GM19193 (cell line): ENCODE measurements around the gene UBE2O.

Source experiments
- POLR2A ChIP-seq: IDR thresholded peaks from 4 replicates; pipeline ENCODE4 v1.6.1; 2011; ENCODE audit not compliant: insufficient read depth, insufficient read length; ENCODE audit errors: extremely low read depth

UBE2O gene

DNA sequence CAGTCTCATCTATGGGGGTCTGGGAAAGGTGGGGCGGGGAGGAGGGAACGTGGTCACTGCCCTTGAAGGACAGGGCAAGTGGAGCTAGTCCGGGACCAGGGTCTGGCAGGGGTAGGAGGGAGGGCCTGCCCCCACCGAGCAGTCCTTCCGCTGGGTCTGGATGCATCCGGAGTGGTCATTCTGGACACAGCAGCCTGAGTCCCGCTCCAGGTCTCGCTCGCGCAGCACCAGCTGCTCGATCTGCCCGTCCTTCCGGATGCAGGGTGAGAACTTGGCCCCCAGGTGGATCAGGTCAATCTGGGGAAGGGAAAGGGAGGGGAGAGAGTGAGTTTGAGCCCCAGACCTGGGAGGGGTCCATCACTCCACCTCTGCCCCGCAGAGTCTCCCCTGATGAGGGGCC is 21.3 kb upstream of the UBE2O start:
- no peak for TF ChIP-seq POLR2A

GRCh38 chr17:76473541-76473985 is 20.6 kb upstream of the UBE2O start:
- no peak for TF ChIP-seq POLR2A

DNA sequence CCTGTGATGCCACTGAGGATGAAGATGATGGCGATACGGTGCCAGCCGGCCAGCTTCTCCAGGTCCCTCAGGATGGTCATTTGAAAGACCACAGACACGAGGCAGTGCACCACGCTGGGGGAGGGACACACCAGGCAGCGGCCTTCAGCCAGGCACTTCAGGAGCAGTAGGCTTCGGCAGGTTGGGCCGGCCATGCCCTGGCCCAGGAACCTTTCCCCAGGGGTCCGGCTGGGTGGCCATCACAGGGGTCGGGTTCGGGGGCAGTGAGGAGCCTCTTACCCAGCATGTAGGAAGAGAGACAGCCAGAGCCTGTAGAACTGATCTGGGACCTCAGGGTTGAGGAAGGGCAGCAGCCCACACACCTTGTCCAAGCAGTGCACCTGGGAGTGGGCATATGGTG is 19.8 kb upstream of the UBE2O start:
- no peak for TF ChIP-seq POLR2A

DNA sequence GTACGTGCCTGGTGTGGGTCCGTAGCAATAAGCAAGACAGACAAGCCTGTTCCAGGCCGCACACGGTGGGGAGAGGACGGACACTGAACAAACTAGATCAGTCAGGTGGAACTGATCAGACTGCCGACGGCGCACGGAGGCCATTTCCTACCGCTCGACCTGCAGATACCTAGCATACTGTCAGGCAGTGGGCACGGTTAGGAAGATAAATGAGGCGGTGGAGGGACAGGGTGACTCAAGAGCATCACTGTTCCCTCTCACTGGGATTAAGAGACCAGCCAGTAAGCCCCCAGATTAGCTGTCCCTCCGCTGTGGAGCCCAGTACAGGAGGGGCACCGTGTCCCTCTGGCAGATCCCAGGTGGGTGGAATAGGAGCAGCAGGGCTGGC is 19.3 kb upstream of the UBE2O start:
- no peak for TF ChIP-seq POLR2A

DNA sequence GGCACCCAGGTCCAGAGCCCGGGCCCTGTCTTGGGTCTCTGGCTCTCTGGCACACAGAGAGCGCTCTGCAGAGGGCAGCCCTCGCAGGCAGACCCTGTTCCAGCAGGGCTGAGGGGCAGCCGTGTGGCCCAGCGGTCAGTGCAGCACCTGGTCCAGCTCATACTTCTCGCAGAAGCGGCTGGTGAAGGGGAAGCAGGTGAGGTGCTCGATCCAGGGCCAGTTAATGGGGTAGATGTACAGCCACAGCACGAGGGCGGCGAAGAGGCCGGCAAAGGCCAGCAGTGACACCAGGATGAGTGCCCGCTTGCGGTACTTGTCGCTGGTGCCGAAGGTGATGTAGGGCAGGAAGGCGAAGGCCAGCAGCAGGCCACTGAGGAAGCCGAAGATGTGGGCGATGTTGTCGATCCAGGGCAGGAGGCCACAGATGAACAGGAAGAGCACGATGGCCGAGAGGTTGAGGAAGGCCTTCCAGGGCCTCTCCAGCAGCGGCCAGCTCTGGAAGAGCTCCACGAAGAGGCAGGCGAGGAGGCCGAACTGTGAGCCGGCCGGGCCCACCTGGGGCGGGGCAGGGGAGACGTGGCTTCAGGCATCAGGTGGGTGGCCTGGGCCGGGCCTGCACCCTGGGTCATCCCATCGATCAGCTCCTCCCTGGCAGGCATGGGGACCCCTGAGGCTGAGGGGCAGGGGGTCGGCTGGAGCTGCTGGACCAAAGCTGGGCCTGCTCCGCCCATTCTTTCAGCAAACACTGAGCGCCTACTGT is 18.7 kb upstream of the UBE2O start:
- no peak for TF ChIP-seq POLR2A

DNA sequence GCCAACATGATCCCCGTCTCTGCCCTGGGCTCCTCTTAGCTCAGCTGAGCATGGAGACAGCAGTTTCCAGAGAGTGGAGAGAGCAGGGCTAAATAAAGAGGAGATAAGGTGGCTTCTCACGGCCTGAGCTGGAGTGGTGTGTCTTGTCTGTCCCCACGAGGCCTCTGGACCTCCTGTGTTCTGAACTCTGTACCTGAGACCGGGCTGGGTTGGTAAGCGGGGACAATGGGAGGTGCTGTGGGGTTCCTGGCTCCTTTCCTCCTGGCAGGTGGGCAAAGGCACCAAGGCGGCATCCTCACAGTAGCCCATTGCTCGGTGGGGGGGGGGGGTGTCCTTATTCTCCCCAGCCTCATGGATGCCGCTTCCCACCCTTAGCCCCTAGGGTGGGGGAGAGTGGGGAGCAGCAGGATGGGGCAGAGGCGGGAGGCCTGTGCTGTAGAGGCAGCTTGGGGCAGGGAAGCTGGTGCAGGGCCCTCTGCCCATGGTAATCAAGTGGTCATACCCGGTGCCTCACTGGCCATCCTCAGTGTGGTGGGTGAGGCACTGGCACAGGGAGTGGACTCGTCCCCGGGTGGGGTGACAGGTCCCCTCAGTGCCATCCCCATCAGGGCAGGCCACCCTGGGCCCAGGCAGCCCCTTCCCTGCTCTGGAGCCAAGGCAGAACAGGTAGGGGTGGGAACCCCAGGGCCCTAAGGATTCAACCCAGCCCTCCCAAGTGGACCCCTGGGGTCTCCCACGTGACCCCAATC is 17.2 kb upstream of the UBE2O start:
- TF ChIP-seq POLR2A = peak; percentile 6

GRCh38 chr17:76469076-76469990 is 16.4 kb upstream of the UBE2O start:
- no peak for TF ChIP-seq POLR2A

GRCh38 chr17:76468634-76469010 is 15.7 kb upstream of the UBE2O start:
- TF ChIP-seq POLR2A = no peak

GRCh38 chr17:76467809-76468633 is 15.1 kb upstream of the UBE2O start:
- no peak for TF ChIP-seq POLR2A

DNA sequence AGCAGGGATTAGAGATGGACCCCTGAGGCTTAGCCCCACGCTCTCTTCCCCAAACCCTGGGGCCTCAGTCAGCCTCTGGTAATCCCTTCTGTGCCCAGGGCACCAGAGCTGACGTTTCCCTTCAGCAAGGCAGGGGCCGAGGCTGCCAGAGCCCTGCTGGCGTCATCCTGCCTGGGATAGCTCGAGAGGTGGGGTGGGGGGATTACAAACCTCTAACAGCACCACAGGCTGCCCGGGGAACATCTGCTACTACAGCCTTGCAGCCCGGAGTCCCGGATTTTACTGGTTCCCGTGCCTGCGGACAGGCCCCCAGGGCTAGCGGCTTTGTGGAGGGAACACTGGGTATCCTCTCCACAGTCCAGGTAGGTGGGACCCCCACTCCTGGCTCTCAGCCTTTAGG is 14.4 kb upstream of the UBE2O start, which contains the start of gene AANAT:
Gene AANAT, plus strand, starts transcription at position 238 of the 400 bp plus-strand sequence. CDS start 1,144 bp downstream, outside the sequence.
- no peak for TF ChIP-seq POLR2A

GRCh38 chr17:76466775-76467130 is 13.8 kb upstream of the UBE2O start:
- no peak for TF ChIP-seq POLR2A

DNA sequence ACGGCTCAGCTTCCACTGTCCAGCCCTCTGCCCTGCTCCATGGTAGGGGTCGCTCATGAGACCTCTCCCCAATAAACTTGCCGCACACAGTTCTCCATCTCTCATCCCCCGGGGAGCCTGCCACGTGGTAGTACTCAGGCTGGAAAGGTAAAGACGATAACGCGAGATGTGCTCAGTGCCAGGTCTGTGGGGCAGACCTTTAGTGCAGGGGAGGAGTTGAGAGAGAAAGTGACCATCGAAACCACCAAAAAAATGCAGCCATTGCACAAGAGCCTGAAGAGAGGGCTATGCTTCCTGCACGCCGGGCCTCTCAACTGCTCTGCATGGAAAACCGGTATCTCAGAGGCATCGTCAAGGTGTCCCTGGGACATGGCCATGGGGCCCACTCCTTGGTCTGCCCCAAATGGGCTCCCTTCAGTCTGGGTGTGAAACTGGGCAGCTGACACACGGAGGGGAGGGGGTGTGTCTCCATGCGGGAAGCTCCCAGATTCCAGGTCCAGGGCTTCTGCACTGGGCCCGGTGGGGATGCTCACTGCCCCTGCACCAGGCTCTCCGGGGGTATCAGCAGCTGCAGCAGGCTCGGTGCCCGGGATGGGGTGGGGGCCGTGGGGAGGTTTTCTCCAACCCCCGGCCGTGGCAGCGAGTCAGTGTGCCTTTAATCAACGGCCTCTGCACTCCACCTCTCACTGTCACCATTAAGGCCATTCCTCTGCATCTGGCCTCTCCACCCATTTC is 9.8 kb upstream of the UBE2O start:
- no peak for TF ChIP-seq POLR2A

DNA sequence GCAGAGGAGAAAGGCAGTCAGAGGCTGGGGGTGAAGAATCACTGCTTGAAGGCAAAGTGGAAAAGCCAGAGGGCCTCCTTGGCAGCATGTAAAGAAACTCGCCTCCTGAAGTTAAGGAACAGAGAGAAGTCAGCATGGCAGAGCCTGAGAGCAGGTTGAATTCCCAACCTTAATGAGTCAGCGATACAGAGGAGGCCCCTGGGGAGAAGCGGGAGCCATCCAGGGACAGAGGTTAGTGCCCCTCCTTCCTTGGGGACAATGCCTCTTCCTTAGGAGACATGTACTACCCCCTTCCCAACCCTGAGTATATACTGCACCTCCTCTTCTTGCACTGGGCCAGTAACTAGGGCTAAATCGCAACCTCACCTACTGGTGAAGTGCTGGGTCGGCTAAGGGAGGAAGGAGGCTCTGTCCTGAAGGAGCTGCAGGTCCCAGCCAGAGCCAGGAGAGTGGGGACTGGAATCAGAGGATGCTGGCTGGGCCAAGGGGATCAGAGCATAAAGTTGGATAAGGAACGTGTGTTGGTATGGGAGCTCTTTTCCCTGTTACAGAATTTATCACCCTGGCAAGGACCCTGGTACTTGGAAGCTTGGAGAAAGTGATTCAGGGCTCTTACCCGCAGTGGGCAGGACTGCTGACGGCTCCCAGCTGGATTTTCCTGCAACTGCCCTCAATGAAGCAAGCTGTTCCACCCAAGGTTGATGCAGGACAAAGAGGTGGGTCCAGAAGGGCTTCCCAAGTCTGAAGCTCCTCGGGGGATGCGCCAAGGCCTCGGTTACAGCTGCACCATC is 9.0 kb upstream of the UBE2O start:
- TF ChIP-seq POLR2A = no peak
